ENCODE results near the gene LYRM1.
"Not testable (repeated sequence)": the region's sequence is repeated elsewhere in the genome, so short reads cannot be mapped to it uniquely, and the experiment has no call there.

The LYRM1 gene

DNA sequence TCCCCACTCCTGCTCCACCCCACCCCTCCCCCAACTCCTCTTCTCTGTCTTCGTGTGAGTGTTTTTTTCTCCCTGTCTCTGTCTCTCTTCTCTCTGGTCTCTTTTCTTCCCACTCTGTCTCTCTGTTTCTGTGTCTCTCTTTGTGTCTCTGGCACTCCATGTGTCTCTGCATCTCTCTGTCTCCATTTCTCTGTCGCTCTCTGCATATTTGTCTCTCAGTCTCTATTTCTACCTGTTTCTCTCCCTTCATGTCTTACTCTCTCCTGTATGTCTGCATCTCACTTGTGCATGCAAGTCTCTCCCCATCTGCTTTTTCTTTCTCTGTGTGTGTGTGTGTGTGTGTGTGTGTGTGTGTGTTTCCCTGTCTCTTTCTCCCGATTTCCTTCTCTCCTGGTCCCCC is 68.2 kb downstream of the LYRM1 start:
- no peak for DNase-seq
- intact Hi-C loops (cut with DNase I) = no loop called here

GRCh38 chr16:20969386-20969785 is 68.8 kb downstream of the LYRM1 start:
- no peak for DNase-seq
- intact Hi-C loops (cut with DNase I) = no loop called here

- intact Hi-C loops (cut with DNase I) = no loop called here
- no peak for DNase-seq
Measured at GRCh38 chr16:20971401-20971800, 70.8 kb downstream of the LYRM1 start.

GRCh38 chr16:20973201-20973600 is 72.6 kb downstream of the LYRM1 start:
- intact Hi-C loops (cut with DNase I); DNase-seq: not testable (repeated sequence)

Data from posterior cingulate gyrus (tissue), 11 donors.